Measurements from ENCODE around the gene KIF3A.

The KIF3A gene

GRCh38 chr5:132736853-132737833, at the start of gene KIF3A:
TSS of gene KIF3A (minus strand) at chr5:132737546. CDS start at chr5:132737419, 127 bp downstream.
- DNase-seq, result peak; percentile 100

GRCh38 chr5:132787076-132787475, 49.7 kb upstream of the KIF3A start:
- no peak for DNase-seq

- no peak for DNase-seq
Observed at GRCh38 chr5:132785864-132786263, 48.5 kb upstream of the KIF3A start.

DNA sequence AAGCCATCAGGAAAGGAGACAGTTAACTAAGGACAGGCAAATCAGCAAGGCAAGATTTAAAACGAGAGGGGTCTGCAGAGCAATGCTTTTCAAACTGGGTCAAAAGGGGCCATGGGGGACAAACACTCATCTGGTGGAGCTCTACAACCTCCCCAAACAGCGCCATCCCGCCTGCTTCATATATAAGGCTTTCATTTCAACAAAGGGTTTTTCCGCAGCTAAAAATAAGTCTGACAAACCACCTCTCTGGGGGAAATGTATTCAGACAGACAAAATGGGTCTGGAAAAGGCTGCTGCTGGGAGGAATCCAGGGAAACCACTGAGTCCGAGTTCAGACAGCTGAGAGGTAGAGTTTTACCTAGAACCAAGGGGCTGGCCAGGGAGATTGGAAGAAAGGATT, 48.0 kb upstream of the KIF3A start:
- no peak for DNase-seq

DNA sequence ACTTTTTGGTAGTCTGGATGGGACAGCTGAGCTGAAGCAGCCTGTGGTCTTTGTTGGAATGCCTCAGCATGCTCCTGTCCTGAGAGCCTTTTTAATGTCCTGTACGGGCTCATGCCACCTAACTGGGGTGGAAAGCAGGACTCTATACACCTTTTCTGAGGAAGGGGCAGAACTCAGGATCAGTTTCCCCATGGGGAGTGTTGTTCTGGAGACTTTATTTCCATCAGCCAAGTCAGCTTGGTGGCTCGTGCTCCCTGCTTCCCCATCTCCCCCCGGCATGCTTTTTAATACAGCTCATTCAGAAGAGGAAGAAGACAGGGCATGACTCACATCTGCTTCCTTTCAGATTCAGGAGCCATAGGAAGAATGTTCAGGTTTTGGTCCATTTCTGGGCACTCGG, 44.8 kb upstream of the KIF3A start:
- no peak for DNase-seq

DNA sequence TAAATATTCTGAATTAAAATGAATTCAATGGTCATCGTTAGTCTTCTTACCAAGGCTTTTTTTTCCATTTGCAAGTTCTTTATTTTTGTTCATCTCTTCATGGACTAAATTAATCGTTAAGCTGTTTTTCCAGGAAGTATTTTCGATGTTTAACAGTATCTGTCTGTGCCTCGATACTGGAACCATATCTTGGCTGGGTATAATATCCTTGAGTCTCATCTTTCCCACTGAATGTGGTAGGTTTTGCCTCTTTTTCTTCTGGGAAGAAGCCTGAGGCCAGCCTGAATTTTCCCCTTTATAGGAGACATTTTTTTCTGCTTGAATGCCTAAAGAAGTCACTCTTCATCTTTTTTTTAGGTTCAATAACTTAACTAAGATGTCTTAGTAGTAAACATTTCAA, 43.7 kb upstream of the KIF3A start:
- no peak for DNase-seq

GRCh38 chr5:132780577-132780976, 43.2 kb upstream of the KIF3A start:
- no peak for DNase-seq

DNA sequence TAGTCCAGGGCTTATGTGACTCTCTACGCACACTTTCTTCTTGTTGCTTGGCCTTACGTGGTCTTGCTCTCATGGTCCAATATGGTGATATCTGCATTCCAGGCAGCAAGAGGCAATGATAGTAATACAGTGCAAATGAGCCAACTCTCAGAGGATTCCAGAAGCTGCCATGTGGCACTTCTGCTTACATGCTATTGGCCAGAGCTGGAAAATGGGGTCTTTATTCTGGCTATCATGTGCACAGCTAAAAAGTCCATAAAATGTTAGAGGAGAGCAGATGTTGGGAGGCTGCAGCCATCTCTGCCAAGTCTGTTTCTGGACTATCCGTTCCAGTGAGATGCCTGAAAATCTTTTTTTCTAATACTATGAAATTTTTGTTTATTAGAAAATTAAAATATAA, 42.6 kb upstream of the KIF3A start:
- DNase-seq, result no peak

- no peak for DNase-seq
Observed at GRCh38 chr5:132778856-132779255, 41.5 kb upstream of the KIF3A start.

- DNase-seq, result no peak
Observed at GRCh38 chr5:132778129-132778528, 40.8 kb upstream of the KIF3A start.

DNA sequence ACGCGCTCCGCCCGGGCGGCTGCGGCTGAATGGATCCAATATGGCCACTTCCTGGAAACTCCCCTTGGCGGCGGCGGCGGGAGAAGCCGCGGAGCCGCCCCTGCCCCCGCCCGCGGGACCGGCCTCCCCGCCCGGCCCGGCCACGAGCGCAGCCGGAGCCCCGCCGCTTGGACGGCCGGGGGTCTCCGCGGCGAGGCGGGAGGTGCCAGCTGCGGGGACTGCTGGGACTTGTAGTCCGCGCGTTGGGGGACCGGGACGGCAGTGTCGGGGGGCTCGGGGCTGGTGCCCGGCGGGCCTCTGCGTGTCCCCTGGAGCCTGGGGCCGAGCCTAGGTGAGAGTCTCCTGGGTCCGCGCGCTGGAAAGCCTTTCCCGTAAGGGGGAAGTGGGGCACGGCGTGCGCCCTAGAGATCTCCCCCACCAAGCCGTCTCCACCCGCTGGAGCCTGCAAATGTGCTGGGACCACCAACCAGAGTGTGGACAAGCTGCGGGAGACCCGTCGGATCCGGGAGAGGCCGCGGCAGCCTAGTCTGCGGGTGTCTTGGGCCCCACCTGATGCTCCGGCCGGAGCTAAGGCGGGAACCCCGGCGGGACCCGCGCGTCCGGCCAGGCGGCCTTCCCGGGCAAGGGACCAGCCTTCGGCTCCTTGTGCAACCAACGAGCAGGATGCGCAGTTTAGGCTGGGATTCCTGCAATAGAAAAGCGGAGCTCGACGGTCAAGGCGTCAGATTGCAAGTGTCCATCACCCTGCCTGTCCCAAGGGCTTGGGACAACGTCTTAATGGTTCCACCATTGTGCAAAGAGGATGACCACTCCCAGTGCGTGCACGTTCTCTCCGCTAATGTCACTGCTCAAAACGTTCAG, 40.1 kb upstream of the KIF3A start, which contains the start of gene SEPTIN8:
SEPTIN8 (minus strand) TSS at position 31 of the 861 bp plus-strand sequence. CDS start 102 bp downstream, outside the sequence.
- peak; percentile 50 for DNase-seq

DNA sequence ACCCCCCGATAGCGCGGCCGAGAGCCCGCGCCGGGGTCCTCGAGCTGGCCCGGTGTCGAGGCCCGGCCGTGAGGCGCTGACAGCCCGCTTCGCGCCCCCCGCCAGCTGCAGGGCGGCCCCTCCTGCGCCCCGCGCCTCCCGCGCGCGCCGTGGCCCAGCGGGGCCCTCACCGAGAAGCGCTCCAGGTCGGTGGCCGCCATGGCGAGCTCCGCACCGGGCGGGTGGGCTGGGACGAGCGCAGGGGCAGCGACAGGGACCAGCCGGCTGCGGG, 39.5 kb upstream of the KIF3A start:
- no peak for DNase-seq

GRCh38 chr5:132776131-132776937, 39.0 kb upstream of the KIF3A start:
- DNase-seq, result no peak

DNA sequence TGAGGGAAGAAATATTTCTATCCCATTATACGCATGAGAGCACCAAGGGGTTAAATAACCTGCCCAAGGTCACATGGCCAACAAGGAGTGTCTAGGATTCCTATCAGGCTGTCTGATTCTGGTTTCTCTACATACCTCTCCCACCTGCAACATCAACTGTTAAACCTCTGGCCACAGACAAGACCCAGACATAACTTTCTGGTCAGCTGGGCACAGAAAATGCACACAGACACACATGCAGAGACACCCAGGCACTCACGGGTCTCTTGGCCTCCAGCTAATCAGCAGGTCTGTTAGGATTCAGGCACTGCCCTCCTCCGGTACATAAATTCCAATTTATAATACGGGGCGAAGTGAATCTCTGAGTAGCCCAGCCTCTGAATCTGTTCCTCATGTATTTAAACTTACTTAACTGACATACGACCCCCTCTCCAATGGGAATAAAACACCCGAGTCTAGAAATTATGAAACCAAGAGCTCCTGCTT, 38.2 kb upstream of the KIF3A start:
- no peak for DNase-seq

DNA sequence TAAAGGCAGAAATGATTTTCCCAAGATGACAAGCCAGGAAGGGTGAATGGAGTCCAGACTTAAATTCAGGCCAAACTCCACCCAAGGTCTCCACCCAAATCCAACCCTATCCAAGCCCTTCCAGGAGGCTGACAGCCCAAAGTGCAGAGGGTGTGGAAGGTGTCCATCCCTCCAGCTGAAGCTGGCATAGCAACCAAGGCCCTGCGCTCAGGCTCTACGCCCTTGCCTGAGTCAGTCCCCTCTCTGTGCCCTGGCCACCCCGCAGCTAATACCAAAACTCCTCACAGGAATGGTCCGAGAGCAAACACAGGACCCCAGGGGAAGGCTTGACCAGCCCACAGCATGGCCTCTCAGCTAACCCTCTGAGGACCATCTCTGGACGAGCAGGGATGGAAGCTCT, 37.5 kb upstream of the KIF3A start:
- DNase-seq, result no peak

- no peak for DNase-seq
Observed at GRCh38 chr5:132774406-132774805, 37.1 kb upstream of the KIF3A start.

DNA sequence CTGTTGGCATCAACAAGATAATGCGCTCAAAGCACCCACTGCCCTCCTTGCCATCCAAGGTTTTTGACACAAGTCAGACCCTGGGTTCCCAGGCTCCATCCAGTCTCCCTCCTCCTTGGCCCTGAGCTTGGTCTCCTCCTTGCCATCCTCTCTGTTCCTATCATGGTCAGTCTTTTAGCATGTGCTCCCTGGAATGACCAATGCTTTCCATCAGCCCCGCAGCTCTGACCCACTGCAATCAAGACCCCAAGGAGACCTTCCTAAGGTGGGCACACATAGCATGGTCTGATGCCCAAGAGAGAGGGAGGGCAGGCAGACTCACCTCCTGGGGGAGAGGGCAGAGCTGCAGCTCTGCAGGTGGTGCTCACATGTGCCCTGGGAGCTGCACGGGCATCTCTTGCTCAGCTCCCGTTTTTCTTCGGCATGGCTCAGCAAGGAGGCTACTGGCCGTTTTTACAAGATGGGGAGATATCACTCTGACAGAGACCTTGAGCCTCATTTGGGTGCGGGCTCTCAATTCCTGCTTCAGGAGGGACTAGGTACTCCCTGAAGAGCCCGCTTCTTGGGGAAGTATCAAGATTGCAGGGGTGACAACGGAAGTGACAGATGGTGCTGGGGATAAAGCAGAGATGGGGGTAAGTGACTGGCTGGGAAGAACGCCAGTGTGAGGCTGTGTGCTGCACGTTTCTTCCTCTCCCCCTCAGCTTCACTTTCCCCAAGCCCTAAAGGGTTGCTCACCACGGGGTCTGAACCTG, 36.4 kb upstream of the KIF3A start:
- no peak for DNase-seq

DNA sequence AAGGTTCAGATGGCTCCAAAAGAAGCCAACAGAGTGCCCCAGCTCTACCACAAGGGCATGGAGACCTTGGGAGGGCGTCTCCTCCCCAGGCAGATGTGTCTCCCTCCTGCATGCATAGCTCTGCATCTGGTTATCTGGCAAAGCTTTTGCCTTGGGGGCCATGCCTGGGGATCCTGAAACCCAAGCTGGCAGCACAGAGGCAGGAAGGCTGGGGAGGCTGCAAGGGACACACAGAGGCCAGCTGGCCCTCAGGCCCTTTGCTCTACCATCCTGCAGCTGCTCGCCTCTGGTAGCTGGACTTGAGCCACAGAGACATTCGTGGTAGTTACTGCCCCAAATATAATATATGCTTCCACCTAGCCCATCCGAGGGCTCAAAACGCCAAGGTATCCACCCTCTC, 35.8 kb upstream of the KIF3A start:
- DNase-seq, result no peak

- no peak for DNase-seq
Observed at GRCh38 chr5:132772291-132773070, 35.1 kb upstream of the KIF3A start.

DNA sequence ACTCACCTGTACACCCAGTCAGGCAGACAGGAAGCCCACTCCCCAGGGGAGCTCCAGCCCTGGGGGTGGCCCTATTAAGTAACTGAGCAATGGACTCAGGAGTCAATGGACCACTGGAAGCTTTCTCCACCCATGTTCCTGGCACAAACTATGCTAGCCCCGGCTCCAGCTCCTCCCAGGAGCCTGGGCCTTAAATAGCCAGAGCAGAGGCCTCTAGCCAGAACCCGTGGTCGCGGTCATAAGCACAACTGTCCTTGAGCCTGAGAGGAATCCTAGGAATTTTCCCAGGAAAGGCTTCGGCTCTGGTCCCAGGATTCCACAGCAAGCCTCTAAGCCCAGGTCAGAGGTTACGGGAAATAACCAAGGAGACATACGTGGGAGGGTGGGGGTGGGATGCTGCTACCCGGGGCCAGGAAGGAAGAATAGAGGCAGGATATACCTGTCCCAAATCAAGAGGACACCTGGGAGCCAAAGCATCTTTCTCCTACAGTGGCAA, 34.2 kb upstream of the KIF3A start:
- no peak for DNase-seq
